HG03558 (cell line): ENCODE measurements around the gene CALML5.

ENCODE experiments used
- ATAC-seq: cut with Tn5 transposase; IDR thresholded peaks from one replicate; pipeline ENCODE4 v1.9.1; 2021; ENCODE audit warnings: moderate number of reproducible peaks; ENCODE audit not compliant: unreplicated experiment; ENCODE audit errors: extremely low read depth

Gene CALML5

DNA sequence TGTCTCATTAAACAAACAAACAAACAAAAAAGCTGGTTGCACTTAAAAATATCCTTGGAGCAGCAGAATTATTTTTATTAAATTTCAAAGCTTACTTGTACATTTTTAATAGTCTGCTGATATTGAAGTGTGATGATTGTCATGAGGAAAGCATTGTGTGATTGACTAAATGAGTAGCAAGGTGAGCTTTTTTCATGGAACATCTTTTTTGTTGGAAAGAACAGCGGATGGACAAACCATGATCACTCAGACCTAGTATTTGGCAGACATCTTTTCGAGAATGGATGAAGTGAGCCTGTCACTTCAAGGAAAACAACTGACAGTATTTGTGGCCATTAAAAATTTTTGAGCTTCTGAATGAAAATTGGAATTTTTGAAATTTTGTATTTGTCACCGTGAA lies 19.7 kb upstream of the CALML5 start:
- ATAC-seq, result no peak

DNA sequence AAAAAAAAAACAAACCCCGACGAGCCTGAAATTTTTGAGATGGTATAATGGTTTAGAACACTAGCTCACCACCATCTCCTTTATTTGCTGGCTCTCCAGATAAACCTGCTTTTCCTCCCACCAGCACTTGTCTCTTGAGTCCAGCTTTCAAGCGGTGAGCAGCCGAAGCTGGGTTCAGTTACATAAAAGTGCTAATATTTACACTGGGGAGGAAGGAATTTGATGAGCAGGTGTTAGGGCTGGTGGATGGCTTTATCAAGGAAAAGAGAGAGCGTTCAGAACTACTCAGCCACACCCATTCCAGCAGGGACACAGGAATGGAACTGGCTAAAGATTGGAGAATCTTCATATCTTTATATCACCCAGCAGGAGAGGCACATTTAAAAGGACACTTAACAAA lies 18.8 kb upstream of the CALML5 start:
- no peak for ATAC-seq

DNA sequence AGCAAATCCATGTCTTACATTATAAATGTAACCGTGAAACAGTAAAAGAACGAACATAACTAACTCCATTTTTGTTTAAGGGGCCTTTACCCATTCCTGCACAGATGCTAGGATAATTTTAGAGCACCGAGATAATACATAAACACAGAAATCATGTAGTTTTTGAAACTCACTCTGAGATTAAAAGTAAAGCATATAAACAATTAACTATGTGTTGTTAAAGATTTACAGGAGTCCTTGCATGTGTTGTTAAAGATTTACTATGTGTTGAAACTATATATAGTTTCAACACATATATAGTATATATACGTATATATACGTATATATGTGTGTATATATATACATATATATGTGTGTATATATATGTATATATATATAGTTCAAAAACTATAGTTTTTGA lies 18.2 kb upstream of the CALML5 start:
- ATAC-seq, result no peak

DNA sequence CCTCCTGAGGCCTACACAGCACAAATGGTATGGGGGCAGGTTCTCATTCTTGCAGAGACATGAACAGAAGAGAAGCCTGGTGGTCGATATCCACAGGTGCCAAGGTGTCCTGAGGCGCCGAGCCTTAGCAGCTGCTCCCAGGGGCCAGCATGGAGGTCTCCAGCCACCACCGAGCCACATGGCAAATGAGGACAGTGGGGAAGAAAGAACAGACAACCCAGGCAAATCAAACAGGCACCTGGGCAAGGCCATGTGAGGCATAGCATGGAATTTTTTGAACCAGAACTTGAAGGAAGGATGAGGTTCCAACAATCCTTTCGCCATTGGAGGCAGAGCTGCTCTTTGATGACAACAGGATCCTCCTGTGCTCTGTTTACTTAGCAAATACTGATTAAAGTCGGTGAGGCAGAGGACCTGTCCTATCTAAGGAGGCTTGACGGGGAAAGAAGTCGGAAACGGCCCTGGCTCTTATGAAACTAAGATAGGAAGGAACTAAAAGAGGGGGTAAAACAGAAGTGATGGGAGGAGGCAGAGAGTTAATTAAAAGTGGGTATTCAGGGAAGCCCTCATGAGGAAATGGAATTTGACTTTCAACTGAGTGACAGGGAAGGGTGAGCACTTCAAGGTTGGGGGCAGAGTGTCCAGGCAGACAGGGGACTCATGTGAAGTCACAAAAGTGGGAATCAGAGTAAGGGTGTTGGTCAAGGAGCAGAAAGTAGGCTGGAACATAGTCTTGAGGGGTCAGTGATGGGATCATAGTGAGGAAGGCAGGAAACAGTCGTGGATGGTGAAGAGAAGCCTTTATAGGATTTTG lies 16.8 kb upstream of the CALML5 start:
- ATAC-seq, result no peak

DNA sequence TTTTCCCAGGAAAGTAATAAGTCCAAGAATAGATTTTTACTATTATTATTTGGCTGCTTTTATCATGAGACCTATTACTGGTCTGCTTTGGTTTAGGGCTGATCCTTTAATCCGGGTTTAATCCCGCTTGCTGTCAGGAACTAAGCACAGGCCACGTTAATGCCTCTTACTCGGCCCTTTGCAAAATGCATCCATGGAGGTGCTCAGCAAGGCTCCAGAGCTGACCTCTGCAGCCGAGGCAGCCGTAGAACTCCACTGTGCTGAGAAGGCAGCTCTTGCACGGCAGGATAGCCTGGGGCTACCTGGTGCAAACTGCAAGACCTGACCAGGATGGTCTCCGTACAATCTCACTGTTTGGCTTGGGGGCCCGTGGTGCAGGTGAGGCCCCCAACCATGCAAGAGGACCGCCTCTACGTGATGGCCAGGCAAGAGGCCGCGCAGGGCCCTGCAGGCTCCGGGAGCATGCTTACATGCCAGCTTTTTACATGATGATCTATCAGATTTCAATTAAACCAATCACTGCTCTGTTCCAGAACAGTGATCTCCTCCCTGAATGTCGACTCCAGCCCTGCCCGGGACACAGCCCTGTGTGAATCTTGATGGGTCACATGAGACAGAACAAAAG lies 15.0 kb upstream of the CALML5 start:
- no peak for ATAC-seq

DNA sequence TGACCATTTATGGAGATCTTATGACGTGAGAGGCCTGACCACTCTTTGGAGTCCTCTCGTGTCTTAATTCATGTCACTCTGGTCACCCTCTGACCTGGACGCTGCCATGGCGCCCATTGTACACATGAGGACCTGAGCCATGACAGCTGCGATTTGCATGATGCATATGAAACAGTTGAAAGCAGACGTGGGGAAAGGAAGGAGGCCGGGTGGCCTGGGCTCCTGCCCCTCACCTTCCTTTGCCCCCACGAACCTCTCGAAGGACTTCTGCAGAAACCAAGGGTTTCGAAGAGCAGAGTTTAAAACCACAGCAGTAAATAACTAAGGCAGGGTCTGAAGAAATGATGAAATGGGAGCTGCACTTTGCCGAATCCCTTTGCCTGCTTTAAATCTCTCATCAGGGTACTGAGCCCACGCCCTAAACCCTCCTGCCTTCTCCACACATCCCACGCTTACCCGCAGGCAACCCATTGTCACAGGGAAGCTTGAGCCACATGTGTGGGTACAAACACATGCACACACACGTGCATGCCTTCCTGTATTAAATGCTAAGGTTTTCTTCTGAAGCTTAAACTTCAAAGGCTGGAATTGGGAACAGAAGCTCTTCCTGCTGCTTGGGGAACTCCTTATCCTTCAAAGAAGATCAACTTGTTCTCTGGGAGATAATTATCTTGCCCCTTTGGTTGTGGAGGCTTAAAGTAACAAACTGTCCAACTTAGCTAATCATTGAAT lies 13.7 kb upstream of the CALML5 start:
- ATAC-seq, result no peak

DNA sequence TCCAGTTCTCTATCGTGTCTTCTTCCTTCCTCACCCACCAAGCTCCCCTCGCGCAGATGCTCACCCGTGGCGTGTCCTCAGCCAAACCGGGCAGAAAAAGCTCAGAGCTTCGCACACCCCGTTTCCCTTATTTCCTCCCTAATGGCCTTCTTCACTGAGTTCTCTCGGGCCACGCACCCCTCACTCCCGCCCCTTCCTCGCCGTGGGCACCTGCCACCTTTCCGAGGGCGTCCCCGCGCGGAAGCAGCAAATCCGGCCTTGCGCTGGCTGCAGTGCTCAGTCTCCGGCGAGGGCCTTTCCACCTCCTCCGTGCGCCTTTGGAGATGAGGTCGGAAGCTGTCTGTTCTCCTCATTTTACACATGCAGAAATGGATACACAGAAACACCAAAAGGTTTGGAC lies 13.0 kb upstream of the CALML5 start:
- no peak for ATAC-seq

DNA sequence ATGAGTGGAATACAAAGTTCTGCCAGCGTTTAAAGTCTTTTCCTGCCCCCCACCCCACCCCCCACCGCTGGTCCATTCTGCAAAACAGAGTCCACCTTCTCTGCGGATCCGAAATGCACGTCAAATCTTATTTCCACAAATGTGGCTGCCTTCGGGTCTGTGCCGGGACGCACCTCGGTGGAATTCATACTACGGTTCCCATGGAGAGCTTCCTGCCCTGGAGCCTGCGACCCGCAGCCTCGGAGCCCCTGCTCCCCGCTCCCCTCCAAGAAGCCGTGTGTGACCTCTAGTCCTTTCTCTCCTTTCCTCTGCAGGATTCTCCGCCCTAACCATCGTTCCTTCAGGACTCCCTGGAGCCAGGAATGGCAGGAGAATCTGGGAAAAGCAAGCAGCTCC lies 12.5 kb upstream of the CALML5 start:
- no peak for ATAC-seq

DNA sequence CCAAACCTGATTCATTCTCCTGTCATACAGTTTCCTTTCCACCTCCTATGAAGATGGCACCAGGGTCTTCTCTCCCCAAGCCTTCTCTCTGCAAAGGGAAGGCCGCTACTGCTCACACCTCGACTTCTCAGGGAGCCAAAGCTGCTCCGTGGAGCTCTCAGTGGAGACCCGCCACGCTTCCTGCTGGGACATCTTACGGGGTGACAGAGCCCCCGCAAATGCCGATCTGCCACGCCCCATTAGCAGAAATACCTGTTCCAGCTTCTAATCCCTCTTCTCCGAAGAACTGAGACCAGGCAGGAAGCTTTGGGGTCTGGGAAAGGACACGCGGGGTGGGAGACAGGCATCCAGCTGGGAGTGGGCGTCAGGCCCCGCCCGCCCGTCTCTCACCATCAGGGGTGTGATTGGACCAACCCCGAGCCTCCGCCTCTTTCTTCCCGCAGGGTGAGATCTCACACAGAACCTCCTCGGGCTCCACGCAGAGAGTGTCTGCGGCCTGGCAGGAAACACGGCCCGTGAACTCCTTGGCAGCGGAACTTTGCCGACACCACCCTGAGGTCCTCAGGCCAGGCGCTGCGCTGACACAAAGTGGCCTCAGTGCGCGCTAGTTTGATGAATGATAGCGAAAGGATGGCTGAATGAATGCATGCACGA lies 12.0 kb upstream of the CALML5 start:
- no peak for ATAC-seq

DNA sequence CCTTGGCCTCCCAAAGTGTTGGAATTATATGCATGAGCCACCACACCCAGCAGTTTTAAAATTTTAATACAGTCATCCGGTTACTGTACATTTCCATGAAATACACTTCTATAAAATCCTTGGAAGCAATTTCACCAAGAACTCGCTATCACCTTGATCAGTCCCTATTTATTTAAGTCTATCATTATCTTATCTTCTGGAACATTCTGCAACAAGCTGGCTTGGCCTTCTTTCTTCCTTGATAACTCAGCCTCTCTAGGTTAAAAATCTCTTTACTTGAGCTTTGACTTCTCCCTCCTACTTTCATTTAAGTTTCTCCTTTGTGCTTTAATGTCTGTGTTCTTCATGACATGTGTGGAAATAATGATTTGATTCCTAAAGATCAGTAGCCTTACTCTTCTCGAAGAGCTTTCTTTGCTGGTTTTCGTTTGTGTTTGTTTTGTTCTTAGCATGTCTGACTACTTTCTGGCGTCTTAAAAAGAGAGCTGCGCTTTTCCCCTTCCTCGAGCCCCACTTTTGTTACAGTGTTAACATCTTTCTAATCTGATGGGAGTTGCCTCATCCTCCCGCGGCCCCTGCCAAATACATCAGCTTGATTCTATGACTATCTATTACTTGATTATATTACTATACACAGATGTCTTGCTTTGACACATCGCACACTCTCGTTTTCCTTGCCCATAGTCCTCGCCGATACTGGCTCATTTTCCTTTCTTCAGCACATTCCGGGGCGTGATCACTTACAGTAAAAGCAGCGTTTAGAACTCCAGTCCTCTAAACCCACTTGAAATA lies 11.1 kb upstream of the CALML5 start:
- ATAC-seq, result no peak

DNA sequence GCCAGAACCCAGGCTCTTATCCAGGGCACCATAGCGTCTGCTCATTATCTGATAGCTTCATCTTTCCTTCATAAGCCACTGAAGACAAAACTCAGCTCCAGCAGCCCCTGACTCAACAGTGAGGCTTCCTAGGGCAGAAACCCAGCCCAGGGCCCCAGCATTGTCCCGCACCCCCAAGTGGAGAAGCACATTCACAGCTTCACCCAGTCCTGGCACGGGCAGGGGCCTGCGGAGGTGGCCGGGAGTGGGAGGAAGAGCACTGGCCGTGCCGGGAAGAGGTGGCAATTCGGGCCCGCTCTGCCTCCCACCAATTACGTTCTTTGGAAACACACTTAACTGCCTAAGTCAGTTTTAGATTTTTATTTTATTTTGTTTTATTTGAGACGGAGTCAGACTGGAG lies 10.3 kb upstream of the CALML5 start:
- no peak for ATAC-seq

DNA sequence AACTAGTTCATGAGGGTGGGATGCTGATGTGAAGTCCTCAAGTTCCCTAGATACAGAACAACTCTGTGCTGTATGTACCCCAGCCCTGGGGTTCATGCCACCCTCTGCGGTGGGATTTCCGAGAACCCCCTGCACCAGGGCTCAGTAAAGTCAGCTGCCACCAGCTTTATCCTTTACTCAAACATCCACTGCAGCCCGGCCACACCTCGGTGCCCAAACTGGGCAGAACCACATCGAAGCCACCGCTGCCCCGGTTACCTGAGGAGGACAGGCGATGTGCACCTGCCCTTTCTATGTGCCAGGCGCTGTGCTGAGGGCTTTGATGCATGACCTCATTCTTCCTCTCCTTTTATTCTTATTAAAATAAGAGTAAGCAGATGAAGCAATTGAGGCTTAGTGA lies 9.9 kb upstream of the CALML5 start:
- ATAC-seq, result no peak

DNA sequence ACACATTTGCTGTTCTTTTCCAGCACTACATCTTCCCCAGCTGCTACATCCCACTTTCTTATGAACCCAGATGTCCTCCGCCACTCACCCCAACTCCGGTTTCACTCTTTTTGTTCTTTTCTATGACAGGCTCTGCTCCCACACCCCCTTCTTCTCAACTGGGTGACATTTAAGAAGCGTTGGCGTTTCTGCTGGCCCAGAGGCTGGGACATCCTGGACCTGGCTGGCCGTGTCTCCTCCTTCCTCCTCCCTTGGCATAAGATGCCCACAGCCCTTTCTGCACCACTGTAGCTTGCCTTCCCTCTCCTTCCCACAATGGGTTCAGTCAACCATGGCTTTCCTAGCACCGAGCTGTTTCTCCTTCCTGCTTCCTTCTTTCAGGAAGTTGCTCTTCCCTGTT lies 9.4 kb upstream of the CALML5 start:
- ATAC-seq, result no peak

DNA sequence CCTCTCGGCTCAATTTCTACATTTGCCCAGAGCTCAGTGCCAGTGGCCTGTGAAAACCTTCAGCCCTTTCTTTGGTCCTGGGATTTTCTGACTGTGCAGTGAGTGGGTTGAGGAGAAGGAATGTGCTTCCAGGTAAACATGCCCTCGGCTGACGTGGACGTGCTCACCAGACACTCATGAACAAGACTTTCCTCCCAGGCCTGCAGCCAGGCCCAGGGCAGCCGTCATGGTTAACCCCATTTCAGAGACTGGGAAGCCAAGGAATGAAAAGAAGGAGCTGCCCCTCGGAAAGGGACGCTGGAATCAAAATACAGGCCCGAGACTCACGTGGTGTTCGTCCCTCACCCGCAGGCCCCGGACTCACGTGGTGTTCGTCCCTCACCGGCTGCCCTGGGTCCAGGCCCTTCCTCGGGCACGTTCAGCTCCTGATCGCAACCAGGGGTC lies 8.8 kb upstream of the CALML5 start:
- no peak for ATAC-seq

DNA sequence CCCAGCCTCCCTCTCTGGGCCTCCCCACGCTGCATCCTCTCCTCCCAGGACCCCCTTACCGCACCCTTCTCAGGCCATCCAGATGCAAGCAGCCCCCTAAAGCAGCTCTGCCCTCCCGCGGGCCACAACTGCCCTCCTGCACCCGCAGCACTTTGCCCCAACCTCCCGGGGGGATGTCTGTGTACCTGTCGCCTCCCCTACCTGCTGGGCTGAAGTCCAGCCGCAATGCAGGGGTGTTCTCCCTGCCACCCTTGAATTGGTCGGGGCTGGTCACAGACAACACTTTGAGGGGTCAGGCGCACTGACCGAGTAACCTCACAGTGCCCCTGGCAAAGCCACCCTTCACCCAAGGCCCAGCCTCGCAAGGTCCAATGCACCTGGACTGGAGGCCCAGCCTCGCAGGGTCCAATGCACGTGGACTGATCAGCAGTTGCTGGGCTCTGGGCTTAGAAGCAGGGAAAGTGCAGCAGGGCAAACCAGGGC lies 8.3 kb upstream of the CALML5 start:
- ATAC-seq, result no peak

DNA sequence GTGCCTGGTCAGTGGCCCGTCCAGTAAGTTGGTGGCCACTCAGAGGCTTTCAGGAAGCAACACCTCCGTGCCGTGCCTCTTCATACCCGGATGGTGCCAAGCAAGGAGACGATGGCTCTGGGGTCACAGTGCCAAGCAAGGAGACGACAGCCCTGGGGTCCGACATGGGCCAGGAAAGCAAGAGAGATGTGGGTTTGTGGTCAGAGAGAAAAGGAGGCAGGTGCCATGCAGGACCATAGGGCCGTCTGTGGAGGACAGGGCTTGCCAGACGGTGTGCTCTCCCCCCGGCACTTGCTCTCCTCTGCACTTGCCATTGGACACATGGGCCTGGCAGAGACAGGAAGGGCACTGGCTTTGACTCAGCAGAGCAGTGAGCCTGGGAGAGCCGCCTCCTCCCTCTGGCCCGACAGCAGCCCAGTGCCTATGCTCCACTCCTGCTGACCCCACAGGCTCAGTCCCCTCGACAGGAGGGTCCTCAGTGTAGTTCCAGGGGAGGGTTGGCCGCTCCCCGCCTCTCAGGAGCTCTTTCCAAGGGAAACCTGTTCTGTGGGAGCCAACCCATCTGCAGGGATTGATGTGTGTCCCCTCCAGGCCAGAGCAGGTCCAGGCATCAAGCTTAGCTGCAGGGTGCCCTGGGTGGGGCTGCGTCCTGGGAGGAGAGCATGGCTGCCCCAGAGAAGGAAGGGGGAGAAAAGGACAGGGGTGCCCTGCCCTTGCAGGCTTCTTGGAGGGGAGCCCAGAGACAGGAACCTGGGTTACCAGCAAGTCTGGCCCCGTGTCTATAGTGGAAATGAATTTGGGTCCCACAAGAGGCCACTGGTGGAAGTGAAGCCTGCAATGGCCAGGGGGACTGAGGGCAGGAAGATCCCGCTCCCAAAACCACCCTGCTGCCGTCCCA lies 7.6 kb upstream of the CALML5 start:
- ATAC-seq, result no peak

DNA sequence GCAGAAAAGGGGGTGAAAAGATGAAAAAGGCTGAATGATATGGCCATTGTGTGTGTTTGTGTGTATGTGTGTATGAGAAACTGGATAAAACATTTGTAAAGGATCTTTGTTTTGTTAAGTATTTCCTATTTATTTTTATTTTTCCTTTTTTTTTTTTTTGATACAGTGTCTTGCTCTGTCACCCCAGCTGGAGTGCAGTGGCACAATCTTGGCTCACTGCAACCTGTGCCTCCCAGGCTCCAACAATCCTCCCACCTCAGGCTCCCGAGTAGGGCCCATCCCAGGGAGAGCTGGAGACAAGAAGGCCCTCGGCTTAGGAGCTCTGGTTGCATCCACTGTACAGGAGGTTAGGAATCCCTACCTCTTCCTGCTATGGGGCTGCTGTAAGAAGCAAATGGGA lies 6.9 kb upstream of the CALML5 start:
- ATAC-seq, result no peak

DNA sequence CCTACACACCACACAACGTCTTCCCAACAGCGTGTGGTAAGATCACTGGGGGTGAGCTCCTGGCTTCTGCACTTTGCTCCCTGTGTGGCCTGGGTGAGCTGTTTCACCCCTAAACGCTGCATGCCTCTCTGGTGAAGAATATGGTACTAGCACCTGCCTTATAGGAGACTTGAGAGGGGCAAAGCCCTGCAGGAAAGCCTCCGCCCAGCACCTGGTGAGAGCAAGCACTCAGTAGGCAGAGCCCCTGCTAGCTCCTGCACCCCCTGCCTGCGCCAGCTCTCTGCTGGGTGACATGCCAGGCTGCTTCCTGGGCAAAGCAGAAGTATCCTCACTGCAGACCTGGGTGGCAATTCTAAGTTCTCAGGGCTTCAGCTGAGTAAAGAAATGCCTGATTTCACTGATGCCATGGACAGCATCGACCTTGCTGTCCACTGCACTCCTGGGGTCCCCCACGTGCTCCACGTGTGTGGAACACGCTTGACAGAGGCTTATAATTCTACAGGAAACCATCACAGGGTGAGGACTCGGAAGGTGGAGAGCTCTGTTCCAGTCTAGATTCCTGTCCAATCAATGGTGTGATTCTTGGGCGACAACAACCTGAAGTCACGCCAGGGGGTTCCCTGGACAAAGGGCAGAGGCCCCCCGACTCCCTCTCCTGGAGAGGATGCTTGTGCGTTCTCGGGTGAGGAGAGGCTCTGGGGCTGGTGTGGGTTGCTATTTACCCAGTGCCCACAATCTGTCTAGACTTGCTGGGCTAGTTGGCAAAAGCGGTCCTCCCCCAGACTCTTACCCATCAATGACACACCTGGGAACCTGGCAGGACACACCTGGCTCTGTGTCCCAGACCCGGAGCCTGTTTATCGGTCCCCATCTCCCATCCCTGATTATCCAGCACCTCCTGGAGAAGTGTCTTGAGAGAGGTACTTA lies 5.0 kb upstream of the CALML5 start:
- ATAC-seq, result no peak
